Activated CD8-positive, alpha-beta T cell treated with anti-CD3 and anti-CD28 coated beads for 36 hours (primary cell): ENCODE data around the gene MYOZ1. TPM values are rescaled to one million over a fixed set of nuclear protein-coding genes. Genes with fewer than 3 reads are reported as not detected.
A peak's percentile ranks its signal among the peaks of the same experiment; 100 is the strongest.

Experiments used
- ATAC-seq: fragments of 200-7000 bp; cut with Tn5 transposase; one replicate; pipeline ENCODE4 v1.10.0; 2021; ENCODE audit warnings: mild to moderate bottlenecking, moderate library complexity
- CTCF ChIA-PET: fragments of 350-600 bp; sonication (Branson Sonifier 250); formaldehyde crosslinking; loops from one replicate; lab custom pipeline; 2021; ENCODE audit warnings: antibody characterized with exemption; lab: Charles Lee
- POLR2A ChIA-PET: fragments of 350-600 bp; sonication (Branson Sonifier 250); formaldehyde crosslinking; loops from one replicate; lab custom pipeline; 2021; ENCODE audit warnings: antibody characterized with exemption; lab: Charles Lee
- DNase-seq: peaks from one replicate; pipeline ENCODE4 v3.0.0-alpha.2; 2020
- H3K27ac Mint-ChIP-seq: one replicate; pipeline ENCODE4 v1.8.0; 2021; ENCODE audit warnings: mild to moderate bottlenecking, mixed read lengths
- H3K27me3 Mint-ChIP-seq: one replicate; pipeline ENCODE4 v1.8.0; 2021; ENCODE audit warnings: mixed read lengths
- H3K36me3 Mint-ChIP-seq: one replicate; pipeline ENCODE4 v1.8.0; 2021; ENCODE audit warnings: low read depth, mixed read lengths
- H3K4me1 Mint-ChIP-seq: one replicate; pipeline ENCODE4 v1.8.0; 2021; ENCODE audit warnings: low read depth, mixed read lengths
- H3K4me3 Mint-ChIP-seq: one replicate; pipeline ENCODE4 v1.8.0; 2021; ENCODE audit warnings: mild to moderate bottlenecking, moderate library complexity, mixed read lengths
- H3K9me3 Mint-ChIP-seq: one replicate; pipeline ENCODE4 v1.8.0; 2021; ENCODE audit warnings: mixed read lengths
- CTCF ChIP-seq: fragments of 200-600 bp; IDR thresholded peaks from one replicate; pipeline ENCODE4 v1.8.0; 2022; ENCODE audit warnings: antibody characterized with exemption, mild to moderate bottlenecking
- intact Hi-C: fragments of 100-400 bp; cut with micrococcal nuclease; formaldehyde crosslinking; loops from one replicate; pipeline ENCODE4 v1.10.0; 2022
- total RNA-seq, 2 experiments: library from RNA; stranded (reverse); gene quantifications; one replicate each; pipeline ENCODE4 v1.2.3, GENCODE V29; 2021

MYOZ1 gene
- total RNA-seq, 2 experiments from 2014 or later, result not detected

DNA sequence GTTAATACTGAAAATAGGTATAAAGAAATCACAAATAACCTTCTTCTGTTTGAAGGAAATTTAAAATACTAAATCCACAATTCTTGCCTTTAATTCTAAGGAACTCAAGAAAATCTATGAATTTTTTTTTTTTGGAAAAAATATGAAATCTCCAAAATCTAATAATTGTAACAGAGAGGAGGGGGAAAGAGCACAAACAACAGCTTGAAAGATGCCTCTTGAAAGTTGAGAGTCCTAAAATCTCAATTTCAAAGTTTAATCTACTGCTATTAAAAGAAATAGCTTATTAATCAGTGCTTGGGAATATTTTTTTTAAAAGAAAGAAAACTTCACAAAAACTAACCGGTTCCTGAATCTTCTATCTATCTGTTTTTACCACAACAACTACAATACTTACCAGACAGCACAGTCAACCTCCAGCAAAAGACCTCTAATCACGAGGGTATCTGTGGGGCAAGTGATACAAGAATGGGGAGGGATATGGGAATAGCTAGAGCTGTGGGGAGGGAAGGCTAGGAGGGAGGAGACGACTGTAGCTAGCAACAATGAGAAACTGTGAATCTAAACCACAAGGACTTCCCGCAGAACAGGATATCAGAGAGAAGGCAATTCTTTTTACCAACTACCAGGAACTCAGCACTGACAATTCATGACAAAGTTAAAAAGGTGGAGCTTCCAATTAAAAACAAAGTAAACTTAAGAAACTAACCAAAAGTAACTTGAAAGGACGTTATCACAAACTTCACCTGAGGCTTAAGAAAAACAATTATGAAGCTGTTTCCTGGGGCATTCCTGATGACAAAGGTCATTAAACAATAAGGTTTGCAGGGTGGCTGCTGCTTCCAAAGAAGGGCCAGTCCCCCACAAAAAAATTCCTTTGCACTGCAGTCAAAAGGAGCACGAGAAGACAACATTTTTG, 50.1 kb downstream of the MYOZ1 start, which contains the start of gene USP54:
Gene USP54 (minus strand): TSS at position 462 of the 919 bp plus-strand sequence. CDS start 15,684 bp downstream, outside the sequence.
- ATAC-seq (peak; percentile 45), DNase-seq (no peak)
- intact Hi-C loops, result no loop called here
- Mint-ChIP-seq H3K4me3 (peak within 1 kb of the TSS; percentile 33), H3K4me1 (peaks cover 19% of the 10 kb centered on the region), H3K27ac (peak within 1 kb of the TSS; percentile 58), H3K36me3 (no peaks in the 10 kb centered on the region), H3K27me3 (no peaks in the 10 kb centered on the region), H3K9me3 (no peaks in the 10 kb centered on the region)
- TF ChIP-seq CTCF, result no peak
- ChIA-PET CTCF (interaction anchor here (1.0 kb wide), 1 partner anchor 53 kb away, joined by 4 read pairs; no protein-coding TSS in a partner anchor), POLR2A (interaction anchor here (0.6 to 1.0 kb wide), 3 partner anchors 23 to 35 kb away, joined by 3 to 4 read pairs (median 3); no protein-coding TSS in a partner anchor)

GRCh38 chr10:73589563-73590126, 51.6 kb downstream of the MYOZ1 start:
- Mint-ChIP-seq H3K4me3 (no peak overlapping the region), H3K9me3 (peaks cover 1% of the 10 kb centered on the region), H3K36me3 (no peaks in the 10 kb centered on the region), H3K27me3 (no peaks in the 10 kb centered on the region), H3K4me1 (peaks cover 19% of the 10 kb centered on the region), H3K27ac (no peak overlapping the region)
- DNase-seq (no peak), ATAC-seq (no peak)
- ChIA-PET POLR2A (interaction anchor here (0.9 kb wide), 1 partner anchor 12 kb away, joined by 3 read pairs; no protein-coding TSS in a partner anchor), CTCF (interaction anchor here (1.1 kb wide), 1 partner anchor 38 kb away, joined by 3 read pairs; no protein-coding TSS in a partner anchor)
- intact Hi-C loops, result no loop called here
- TF ChIP-seq CTCF, result no peak

DNA sequence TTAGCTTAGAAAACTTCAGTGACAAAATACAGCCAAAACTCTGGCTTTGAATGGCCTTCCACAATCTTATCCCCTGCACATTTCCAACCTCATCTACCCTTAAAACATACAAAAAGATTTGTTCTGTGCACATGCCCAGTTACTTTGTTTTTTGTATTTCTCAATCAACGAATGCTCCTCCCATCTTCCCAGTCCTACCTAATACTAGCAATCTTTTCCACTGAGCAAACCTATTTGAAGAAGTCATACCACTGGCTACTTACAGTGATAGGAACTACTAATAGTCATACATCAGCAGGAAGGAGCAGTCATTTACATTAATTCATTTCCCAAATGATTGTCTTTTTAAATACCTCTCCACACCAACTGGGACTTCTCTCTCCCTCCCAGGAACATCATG, 52.6 kb downstream of the MYOZ1 start:
- no peak for TF ChIP-seq CTCF
- ATAC-seq (no peak), DNase-seq (no peak)
- Mint-ChIP-seq H3K27me3 (no peaks in the 10 kb centered on the region), H3K27ac (no peak overlapping the region), H3K4me3 (no peak overlapping the region), H3K4me1 (peaks cover 19% of the 10 kb centered on the region), H3K9me3 (peaks cover 1% of the 10 kb centered on the region), H3K36me3 (no peaks in the 10 kb centered on the region)
- CTCF ChIA-PET, result interaction anchor here (1.1 kb wide), 1 partner anchor 17 kb away, joined by 4 read pairs; no protein-coding TSS in a partner anchor
- intact Hi-C loops, result no loop called here
- POLR2A ChIA-PET, result no interaction called here

GRCh38 chr10:73586583-73586984, 54.7 kb downstream of the MYOZ1 start:
- Mint-ChIP-seq H3K4me3 (no peak overlapping the region), H3K36me3 (no peaks in the 10 kb centered on the region), H3K9me3 (peaks cover 1% of the 10 kb centered on the region), H3K4me1 (peaks cover 6% of the 10 kb centered on the region), H3K27me3 (no peaks in the 10 kb centered on the region), H3K27ac (no peak overlapping the region)
- ChIA-PET POLR2A (no interaction called here), CTCF (interaction anchor here (0.9 to 1.2 kb wide), 2 partner anchors 13 to 57 kb away, joined by 3 to 4 read pairs; no protein-coding TSS in a partner anchor)
- intact Hi-C loops, result no loop called here
- TF ChIP-seq CTCF, result no peak
- DNase-seq, result no peak
- no peak for ATAC-seq
